Spleen (tissue), 7 donors: ENCODE data around the gene CT45A1.

Source experiments
- CTCF ChIP-seq, 11 experiments: fragments of 200-600 bp in 7 of 11; fragments of 450-650 bp in 4 of 11; sonication (generic) in 4 of 11; IDR thresholded peaks in 8 of 11; conservative IDR thresholded peaks in 3 of 11; 1 replicate in 7 of 11; 2 replicates in 4 of 11; pipeline versions ENCODE4 v1.4.0 to v1.8.0; 2016 to 2021; ENCODE audit warnings: antibody characterized with exemption in 11 of 11, inconsistent platforms in 4 of 11, mild to moderate bottlenecking in 1 of 11
- POLR2AphosphoS5 ChIP-seq, 3 donors: sonication (generic); formaldehyde crosslinking; IDR thresholded peaks; one replicate each; pipeline ENCODE4 v1.5.1; 2017; ENCODE audit warnings: antibody characterized with exemption in 3 of 3
- donor health status: DM: no; HTN: no; CAD: no; lungs with moderate emphysema.
- donor health status: DM: no; HTN: no; CAD: no.
- donor health status: DM: no; HTN: no; CAD: no.

DNA sequence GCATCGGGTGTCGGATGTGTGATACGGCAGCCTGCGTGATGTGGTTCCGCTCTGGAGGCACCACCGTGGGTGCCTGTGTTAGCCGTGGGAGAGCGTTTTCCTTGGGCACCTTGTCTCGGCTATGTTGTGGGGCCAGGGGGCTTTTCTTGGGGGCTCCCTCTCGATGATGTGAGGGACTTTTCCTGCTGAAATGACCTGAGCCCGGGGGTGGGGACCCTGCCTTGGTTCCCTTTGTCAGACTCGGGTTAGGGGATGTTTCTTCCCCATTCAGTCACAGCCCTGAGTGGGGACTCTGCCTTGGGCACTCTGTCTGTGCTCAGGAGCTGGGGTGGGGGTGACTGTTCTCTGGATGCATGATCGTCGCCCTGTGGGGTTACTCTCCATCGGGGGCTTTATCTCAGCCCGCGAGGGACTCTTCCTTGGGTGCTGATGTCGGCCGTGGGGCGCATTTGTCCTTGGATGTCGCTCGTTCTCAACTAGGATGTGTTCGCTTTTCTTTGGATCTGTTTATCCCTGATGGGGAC lies 27.8 kb downstream of the CT45A1 start:
- TF ChIP-seq CTCF (IDR thresholded peaks at IDR 0.05 in 8 of 11, conservative IDR thresholded peaks at IDR 0.05 in 3 of 11), result no peak
- no peak for TF ChIP-seq POLR2AphosphoS5 (IDR thresholded peaks at IDR 0.05)
